Chondrocyte (in vitro differentiated cells): ENCODE data around the gene DHX30. TPM values are rescaled to one million over a fixed set of nuclear protein-coding genes. Genes with fewer than 3 reads are reported as not detected.

Source experiments
- DNase-seq: peaks from one replicate; pipeline ENCODE4 v3.0.0; 2021; ENCODE audit warnings: mixed read lengths, low spot score
- H3K27ac Mint-ChIP-seq: one replicate; pipeline ENCODE4 v1.8.0; 2021; ENCODE audit warnings: mild to moderate bottlenecking, moderate library complexity, mixed read lengths; ENCODE audit not compliant: unreplicated experiment
- H3K27me3 Mint-ChIP-seq: 2 replicates; pipeline ENCODE4 v1.8.0; 2021; ENCODE audit warnings: low read depth, mixed read lengths
- H3K36me3 Mint-ChIP-seq: 2 replicates; pipeline ENCODE4 v1.8.0; 2021; ENCODE audit warnings: low read depth, mixed read lengths
- H3K4me1 Mint-ChIP-seq: 2 replicates; pipeline ENCODE4 v1.8.0; 2021; ENCODE audit warnings: low read depth, mild to moderate bottlenecking, mixed read lengths
- H3K4me3 Mint-ChIP-seq: one replicate; pipeline ENCODE4 v1.8.0; 2021; ENCODE audit warnings: mild to moderate bottlenecking, moderate library complexity, mixed read lengths; ENCODE audit not compliant: unreplicated experiment
- H3K9me3 Mint-ChIP-seq: 2 replicates; pipeline ENCODE4 v1.8.0; 2021; ENCODE audit warnings: low read depth, mixed read lengths
- CTCF ChIP-seq: fragments of 200-600 bp; sonication (generic); IDR thresholded peaks from 2 replicates; pipeline ENCODE4 v1.5.0; 2021; ENCODE audit warnings: antibody characterized with exemption, mild to moderate bottlenecking, moderate library complexity
- total RNA-seq: library from RNA; stranded (reverse); gene quantifications from 3 replicates; pipeline ENCODE4 v1.2.1, GENCODE V29; 2021

The DHX30 gene
- total RNA-seq, 1 donor from 2014 or later = 44.8 TPM

- Mint-ChIP-seq H3K4me3 (peak overlapping the region; percentile 94), H3K27ac (peak overlapping the region; percentile 98)
- TF ChIP-seq CTCF = no peak
Observed at GRCh38 chr3:47780741-47781684, 21.9 kb upstream of the DHX30 start.

DNA sequence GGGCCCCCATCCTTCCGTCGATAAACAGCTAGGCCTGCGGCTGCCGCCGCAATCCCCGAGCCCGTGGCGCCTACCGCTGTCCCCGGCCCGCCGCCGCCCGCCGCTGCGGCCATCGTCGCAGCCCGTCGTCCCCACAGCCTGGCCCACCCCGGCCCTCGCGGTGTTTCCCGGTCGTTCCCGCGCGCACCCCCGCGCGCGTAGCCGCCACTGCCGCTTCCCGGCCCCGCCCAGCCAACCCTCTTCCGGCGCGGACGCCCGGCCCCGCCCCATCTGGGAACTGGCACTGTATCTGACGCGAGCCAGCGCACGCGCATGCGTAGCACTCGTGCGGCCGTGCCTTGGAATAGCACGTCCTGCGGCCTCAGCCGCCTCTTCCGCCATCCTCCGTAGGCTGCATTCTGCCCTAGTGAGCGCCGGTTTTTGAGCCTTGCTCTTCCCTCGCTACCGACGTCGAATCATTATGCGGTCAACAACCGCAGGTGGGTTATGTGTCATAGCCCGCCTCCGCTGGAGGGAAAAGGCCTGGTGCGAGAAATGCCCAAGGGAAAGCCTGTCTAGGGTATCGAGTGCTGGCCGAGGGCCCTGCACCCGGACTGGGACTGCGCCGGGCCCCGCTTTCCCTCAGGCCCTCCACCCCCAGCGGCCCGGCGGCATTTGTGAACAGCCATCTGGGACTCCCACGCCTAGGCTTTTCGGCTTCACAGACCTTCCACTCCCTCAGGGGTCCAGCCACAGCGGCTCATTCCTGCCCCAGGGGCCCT lies 21.1 kb upstream of the DHX30 start, which contains the start of gene SMARCC1:
SMARCC1 (minus strand) TSS at position 209 of the 761 bp plus-strand sequence; CDS start at position 113, 96 bp downstream.
- no peaks in the 10 kb centered on the region for H3K27me3 Mint-ChIP-seq
- peak within 1 kb of the TSS; percentile 98 for H3K27ac Mint-ChIP-seq
- DNase-seq = peak; percentile 98
- TF ChIP-seq CTCF = peak; percentile 30
- peaks cover 25% of the 10 kb centered on the region for H3K4me1 Mint-ChIP-seq
- no peaks in the 10 kb centered on the region for H3K36me3 Mint-ChIP-seq
- H3K9me3 Mint-ChIP-seq = no peaks in the 10 kb centered on the region
- peak within 1 kb of the TSS; percentile 94 for H3K4me3 Mint-ChIP-seq

More at GRCh38 chr3:47780741-47781684, 21.9 kb upstream of the DHX30 start:
- no peaks in the 10 kb centered on the region for H3K9me3 Mint-ChIP-seq
- no peaks in the 10 kb centered on the region for H3K36me3 Mint-ChIP-seq
- no peaks in the 10 kb centered on the region for H3K27me3 Mint-ChIP-seq
- DNase-seq = no peak
- peaks cover 26% of the 10 kb centered on the region for H3K4me1 Mint-ChIP-seq

DNA sequence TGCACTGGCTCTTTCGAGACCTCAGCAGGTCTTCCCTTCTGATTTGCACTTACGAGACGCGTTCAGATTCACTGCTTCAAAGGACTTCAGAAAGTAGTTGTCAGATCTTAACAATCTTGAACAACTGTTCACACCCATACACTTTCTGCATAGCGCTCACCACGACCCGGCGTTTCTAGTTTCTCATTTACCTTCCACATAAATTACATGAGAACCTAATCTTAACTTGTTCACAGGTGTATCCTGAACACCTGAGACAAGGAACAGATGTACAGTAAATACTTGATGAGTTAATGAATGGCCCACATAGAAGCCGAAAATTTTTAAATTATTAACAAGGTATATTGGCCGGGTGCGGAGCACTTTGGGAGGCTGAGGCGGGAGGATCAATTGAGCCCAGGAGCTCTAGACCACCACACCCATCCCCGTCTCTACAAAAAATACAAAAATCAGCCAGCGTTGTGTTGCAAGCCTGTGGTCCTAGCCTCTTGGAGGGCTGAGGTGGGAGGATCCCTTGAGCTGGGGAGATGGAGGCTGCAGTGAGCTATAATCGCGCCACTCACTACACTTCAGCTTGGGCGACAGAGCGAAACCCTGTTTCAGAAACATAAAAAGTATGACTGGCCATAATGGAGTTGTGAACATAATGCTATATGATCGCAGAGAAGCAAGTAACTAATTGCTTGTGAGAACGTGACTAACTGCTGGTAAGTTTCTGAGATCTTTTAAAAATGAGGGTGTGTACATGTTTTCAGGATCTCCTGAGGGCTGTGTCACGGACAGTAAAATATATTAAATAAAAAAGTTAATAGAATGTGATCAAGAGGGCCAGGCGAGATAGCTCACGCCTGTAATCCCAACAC lies 20.3 kb upstream of the DHX30 start:
- Mint-ChIP-seq H3K27me3 (no peaks in the 10 kb centered on the region), H3K27ac (peak overlapping the region; percentile 97), H3K4me1 (peaks cover 25% of the 10 kb centered on the region), H3K36me3 (no peaks in the 10 kb centered on the region), H3K4me3 (peak overlapping the region; percentile 89), H3K9me3 (no peaks in the 10 kb centered on the region)
- TF ChIP-seq CTCF = no peak
- DNase-seq = peak; percentile 34

DNA sequence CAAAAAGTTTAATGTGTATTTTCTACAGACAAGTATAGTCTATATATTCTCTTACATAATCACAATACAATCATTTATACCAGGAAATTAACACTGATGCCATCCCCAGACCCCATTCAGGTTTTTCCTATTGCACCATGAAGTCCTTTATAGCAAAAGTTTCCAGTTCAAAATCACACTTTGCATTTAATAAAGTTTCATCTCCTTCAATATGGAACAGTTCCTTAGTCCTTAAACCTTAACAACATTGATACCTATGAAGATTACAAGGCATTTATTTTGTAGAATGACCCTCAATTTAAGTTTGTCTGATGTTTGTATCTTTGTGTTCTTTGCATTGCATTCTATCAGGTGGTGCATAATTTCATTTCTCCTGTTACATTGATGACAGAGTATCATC lies 19.3 kb upstream of the DHX30 start:
- Mint-ChIP-seq H3K27ac (no peak overlapping the region), H3K27me3 (no peaks in the 10 kb centered on the region), H3K9me3 (no peaks in the 10 kb centered on the region), H3K4me3 (no peak overlapping the region), H3K4me1 (peaks cover 27% of the 10 kb centered on the region), H3K36me3 (no peaks in the 10 kb centered on the region)
- DNase-seq = no peak
- TF ChIP-seq CTCF = no peak
